RWPE1 (cell line): ENCODE results near the gene GAS7.

Experiments used
- CTCF ChIA-PET: fragments of 350-600 bp; sonication (Branson Sonifier 250); formaldehyde crosslinking; extraction: SDS; loops from one replicate; lab custom pipeline; 2021; lab: Yijun Ruan, JAX
- POLR2A ChIA-PET: fragments of 400-600 bp; formaldehyde crosslinking; extraction: SDS; loops from one replicate; lab custom pipeline; 2020; ENCODE audit warnings: antibody characterized with exemption; ENCODE audit not compliant: low non-redundant PET; lab: Yijun Ruan, JAX
- DNase-seq: peaks from one replicate; pipeline ENCODE4 v3.0.0; 2012; ENCODE audit warnings: low spot score
- H3K27ac ChIP-seq: fragments of 450-650 bp; 2 replicates; pipeline ENCODE4 v1.5.1; 2017
- CTCF ChIP-seq: fragments of 450-650 bp; conservative IDR thresholded peaks from 2 replicates; pipeline ENCODE4 v1.5.1; 2017; ENCODE audit warnings: low read depth, mild to moderate bottlenecking

Gene GAS7

DNA sequence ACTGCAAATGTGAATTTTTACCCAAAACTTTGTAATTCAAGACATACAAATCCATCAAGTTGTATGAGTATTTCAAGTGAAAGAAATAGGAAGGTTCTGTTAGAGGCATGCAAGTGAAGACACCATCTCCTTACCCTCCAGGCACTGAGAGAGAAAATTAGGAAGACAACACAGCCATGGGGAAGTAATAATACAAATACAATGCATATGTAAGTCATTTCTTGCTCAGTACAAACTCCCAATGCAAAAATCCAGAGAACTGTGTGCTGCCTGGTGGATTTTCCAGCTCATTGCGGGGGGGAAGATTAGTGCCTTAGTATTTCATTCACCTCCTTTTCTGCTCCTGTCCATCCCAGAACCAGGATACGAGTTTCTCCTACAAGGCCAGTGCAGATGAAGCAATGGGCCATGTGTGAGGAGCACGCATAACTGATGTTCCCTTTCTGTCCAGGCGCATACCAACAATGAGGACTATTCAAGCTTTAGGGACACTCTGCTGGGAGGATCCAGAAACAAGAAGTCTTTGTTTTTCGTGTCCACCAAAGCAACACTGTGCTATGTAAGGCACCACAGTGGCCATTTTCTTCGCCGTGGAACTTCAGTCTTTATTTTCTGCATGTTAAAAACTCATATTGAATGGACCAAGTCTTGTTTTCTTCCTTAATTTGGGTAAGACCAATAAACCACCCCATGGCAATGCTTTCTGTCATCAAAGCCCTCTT is 149.6 kb downstream of the GAS7 start:
- TF ChIP-seq CTCF: no peak
- no peak for DNase-seq
- no peak overlapping the region for H3K27ac ChIP-seq
- ChIA-PET CTCF (no interaction called here), POLR2A (no interaction called here)

GRCh38 chr17:10046786-10047785 is 151.3 kb downstream of the GAS7 start:
- TF ChIP-seq CTCF: no peak
- CTCF ChIA-PET: interaction anchor here (0.7 to 0.8 kb wide), 2 partner anchors 14 to 57 kb away, joined by 3 to 4 read pairs; no protein-coding TSS in a partner anchor
- H3K27ac ChIP-seq: no peak overlapping the region
- DNase-seq: no peak
- POLR2A ChIA-PET: no interaction called here

DNA sequence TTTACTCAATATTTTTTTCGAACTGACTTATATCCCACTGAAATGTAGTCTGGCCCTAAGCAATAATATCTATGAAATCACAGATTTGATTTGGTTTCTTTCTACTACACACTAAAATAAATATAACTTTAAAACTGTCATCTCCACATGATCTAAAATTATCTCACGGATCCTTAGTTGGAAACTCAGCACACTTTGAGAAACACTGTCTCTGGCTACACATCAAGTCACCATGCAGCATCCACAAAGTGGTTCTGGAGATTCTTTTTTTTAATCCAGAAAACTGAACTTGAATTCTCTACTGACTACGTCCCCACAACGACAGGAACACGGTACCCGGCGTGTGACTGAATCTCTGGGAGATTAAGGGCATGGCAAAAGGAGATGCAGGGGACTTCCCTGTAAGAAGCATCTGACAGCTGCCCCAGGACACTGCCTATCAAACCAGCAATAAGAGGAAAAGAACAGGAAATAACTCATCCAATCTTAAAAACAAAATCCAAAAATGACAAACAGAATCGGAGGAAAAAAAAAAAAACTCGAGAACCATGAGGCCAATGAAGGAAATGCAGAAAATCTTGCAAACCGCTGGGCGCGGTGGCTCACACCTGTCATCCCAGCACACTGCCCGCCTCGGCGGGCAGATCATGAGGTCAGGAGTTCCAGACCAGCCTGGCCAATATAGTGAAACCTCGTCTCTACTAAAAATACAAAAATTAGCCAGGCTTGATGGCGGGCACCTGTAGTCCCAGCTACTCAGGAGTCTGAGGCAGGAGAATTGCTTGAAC is 152.3 kb downstream of the GAS7 start:
- no peak overlapping the region for H3K27ac ChIP-seq
- no peak for DNase-seq
- CTCF ChIA-PET: no interaction called here
- POLR2A ChIA-PET: no interaction called here
- TF ChIP-seq CTCF: no peak

DNA sequence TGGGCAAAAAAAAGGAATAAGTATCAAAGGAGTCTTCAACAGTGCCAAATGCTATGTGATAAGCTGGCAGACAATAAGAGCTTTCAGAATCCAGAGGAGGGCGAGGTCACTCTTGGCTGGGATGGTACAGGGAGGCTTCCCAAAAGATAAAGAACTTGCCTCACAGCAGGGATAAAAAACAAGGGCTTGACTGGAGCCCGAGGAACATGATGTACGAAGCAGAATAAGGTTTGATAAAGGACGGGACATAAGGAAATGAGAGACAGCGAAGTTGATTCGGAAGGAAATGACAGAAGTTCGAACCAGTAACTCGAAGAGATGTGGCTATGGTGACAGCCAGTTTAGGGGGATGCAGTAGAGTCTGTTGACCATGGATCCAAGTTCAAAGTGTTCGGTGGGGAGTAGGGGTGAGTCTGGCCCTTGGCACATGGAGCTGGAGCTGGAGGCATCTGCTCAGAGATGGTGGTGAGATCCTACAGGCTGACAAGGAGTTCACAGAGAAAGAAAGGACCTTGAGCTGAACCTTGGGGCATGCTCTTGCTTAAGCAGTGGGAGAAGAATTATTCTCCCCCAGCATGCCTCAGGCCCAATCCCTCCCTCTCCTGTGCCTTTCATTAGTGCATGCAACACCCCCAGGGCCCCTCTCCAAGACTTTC is 155.7 kb downstream of the GAS7 start:
- TF ChIP-seq CTCF: no peak
- POLR2A ChIA-PET: no interaction called here
- no peak for DNase-seq
- H3K27ac ChIP-seq: no peak overlapping the region
- CTCF ChIA-PET: no interaction called here

DNA sequence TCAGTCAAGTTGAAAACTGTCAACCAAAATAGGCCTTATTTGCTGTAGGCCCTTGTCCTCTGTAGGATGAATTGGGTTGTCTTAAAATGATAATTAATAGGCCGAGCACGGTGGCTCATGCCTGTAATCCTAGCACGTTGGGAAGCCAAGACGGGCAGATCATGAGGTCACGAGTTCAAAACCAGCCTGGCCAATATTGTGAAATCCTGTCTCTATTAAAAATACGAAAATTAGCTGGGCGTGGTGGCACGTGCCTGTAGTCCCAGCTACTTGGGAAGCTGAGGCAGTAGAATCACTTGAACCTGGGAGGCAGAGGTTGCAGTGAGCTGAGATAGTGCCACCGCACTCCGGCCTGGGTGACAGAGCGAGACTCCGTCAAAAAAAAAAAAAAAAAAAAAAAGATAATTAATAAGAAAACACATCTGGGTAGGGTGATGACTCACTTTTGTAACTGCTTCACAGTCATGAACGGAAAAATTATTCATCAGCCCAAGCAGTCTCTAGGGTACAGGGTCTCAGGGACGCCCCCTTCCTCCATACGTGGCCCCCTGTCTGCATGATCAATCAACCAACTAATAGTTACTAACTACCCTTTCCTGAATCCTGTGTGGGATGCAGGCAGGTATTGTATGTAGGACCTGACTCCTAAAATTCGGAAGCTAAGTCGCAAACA is 156.4 kb downstream of the GAS7 start:
- no peak overlapping the region for H3K27ac ChIP-seq
- CTCF ChIA-PET: no interaction called here
- POLR2A ChIA-PET: no interaction called here
- DNase-seq: no peak
- TF ChIP-seq CTCF: no peak
